Fibroblast of pulmonary artery (primary cell): Measurements from ENCODE around the gene PAX1.

Source experiments
- DNase-seq: peaks from one replicate; pipeline ENCODE4 v3.0.0-alpha.2; 2010; ENCODE audit warnings: low read depth
- H3K4me3 ChIP-seq: replicated peaks from 2 replicates; pipeline ENCODE4 v1.5.1; 2011; ENCODE audit warnings: low read depth, mild to moderate bottlenecking, control low read depth, low read length, moderate library complexity
- TF ChIP-seq, protein P1 (sequence below): IDR thresholded peaks from 2 replicates; pipeline ENCODE4 v1.5.1; 2011; ENCODE audit warnings: mild to moderate bottlenecking, control low read depth, low read length, inconsistent platforms; ENCODE audit errors: missing control alignments

Gene PAX1

DNA sequence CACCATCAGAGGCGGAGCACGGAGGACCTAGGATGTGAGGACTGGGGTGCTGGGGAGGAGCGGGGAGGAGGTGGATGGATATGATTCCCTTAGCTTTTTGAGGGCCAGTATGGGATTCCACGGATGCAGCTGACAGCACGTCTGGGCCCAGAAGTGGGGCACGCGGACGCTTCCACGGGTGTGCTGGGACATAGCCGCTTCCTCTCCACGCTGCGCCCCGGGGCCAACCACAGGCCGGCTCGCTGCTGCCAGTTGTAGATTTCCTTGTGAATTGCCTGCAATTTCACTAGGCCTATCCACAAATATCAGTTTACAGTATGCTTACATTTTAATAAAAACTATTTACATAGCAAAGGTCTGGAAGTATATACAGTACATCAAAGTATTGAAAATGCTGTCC lies 23.9 kb downstream of the PAX1 start:
- TF ChIP-seq, protein P1, sequence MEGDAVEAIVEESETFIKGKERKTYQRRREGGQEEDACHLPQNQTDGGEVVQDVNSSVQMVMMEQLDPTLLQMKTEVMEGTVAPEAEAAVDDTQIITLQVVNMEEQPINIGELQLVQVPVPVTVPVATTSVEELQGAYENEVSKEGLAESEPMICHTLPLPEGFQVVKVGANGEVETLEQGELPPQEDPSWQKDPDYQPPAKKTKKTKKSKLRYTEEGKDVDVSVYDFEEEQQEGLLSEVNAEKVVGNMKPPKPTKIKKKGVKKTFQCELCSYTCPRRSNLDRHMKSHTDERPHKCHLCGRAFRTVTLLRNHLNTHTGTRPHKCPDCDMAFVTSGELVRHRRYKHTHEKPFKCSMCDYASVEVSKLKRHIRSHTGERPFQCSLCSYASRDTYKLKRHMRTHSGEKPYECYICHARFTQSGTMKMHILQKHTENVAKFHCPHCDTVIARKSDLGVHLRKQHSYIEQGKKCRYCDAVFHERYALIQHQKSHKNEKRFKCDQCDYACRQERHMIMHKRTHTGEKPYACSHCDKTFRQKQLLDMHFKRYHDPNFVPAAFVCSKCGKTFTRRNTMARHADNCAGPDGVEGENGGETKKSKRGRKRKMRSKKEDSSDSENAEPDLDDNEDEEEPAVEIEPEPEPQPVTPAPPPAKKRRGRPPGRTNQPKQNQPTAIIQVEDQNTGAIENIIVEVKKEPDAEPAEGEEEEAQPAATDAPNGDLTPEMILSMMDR, result no peak
- DNase-seq, result no peak
- H3K4me3 ChIP-seq, result no peak overlapping the region

DNA sequence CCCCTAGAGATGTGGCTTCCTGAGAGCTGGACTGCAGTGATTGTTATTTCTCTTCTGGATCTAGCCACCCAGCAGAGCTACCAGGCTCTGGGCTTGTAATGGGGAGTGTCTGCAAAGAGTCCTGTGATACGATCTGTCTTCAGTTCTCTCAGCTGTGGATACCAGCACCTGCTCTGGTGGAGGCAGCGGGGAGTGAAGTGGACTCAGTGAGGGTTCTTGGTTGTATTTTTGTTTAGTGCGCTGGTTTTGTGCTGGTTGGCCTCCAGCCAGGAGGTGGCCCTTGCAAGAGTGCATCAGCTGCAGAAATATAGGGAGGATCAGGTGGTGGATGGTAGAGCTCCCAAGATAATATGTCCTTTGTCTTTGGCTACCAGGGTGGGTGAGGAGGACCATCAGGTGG lies 33.7 kb downstream of the PAX1 start:
- TF ChIP-seq, protein P1, result no peak
- no peak overlapping the region for H3K4me3 ChIP-seq
- DNase-seq, result no peak

DNA sequence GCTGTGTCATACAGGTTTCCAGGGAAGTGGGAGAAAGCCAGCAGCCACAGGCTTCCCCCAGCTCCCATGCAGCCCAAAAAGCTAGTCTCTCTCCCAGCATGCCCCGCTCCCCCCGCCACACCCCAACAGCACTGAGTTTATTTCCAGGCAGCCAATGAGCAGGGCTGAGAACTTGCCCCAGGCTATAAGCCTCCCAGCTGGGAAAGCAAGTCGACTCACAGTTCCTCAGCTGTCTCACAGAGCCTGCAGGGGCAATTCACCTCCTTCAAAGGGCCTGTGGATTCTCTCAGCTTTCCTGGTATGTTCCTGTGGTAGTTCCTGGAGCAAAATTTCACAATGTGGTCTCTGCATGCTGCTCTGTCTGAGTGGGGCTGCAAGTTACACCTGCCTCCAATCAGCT lies 34.2 kb downstream of the PAX1 start:
- DNase-seq, result no peak
- no peak overlapping the region for H3K4me3 ChIP-seq
- TF ChIP-seq, protein P1, result no peak

DNA sequence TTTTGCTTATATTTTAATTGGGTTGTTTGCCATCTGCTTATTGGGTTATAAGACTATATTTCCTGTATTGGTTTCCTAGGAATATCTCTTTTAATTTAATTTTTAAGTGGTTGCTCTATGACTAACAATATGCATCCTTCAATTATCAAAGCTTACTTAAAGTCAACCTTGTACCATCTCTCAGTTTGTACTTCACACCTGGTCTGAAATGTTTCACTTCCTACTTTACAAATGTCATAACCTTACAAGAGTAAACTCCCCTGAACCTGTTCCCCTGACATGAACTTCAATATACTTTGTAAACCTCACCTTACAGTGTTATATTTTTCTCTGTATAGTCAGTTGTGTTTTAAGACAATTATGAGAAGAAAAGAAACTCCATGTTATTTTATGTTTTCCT lies 35.8 kb downstream of the PAX1 start:
- H3K4me3 ChIP-seq, result no peak overlapping the region
- TF ChIP-seq, protein P1, result no peak
- no peak for DNase-seq

DNA sequence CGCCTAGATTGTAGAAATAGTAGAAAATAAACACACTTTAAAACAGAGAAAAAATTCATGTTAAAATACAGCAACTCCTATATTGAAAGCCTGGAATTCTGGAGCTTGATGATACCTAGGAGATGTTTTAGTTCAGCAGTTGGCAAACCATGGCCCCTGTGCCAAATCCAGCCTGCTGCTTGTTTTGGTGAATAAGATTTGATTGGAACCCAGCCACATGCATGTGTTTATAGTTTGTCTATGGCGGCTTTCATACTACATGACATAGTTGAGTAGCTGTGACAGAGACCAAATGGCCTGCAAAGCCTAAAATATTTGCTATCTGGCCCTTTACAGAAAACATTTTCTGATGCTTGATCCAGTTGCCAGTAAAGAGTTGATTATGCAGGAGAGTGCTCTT lies 57.2 kb downstream of the PAX1 start:
- no peak for DNase-seq
- H3K4me3 ChIP-seq, result no peak overlapping the region
- TF ChIP-seq, protein P1, result no peak

DNA sequence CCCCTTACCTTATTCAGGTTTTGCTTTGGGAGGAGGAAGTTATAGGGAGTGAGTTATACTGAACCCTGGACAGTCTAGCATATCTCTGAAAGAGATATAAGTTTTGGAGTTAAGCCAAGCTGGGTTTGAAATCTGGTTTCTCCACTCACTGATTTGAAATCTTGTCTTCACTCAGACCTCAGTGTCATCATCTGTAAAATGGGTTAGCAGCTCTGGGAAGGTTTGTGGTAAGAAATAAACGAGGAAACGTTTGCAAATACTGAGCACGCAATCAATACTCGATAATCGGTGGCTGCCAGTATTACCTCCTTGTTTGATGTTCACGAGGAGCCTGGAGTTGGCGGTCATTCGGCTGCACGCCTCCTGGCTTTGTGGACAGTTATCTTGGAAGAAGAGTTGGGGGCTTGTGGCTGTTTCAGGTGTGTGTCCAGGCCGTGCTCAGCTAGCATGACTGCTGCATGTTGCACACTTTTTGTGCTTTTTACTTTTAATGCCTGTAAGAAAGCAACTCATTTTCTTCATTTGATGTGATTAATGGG lies 61.8 kb downstream of the PAX1 start:
- TF ChIP-seq, protein P1, result no peak
- DNase-seq, result no peak
- H3K4me3 ChIP-seq, result no peak overlapping the region

DNA sequence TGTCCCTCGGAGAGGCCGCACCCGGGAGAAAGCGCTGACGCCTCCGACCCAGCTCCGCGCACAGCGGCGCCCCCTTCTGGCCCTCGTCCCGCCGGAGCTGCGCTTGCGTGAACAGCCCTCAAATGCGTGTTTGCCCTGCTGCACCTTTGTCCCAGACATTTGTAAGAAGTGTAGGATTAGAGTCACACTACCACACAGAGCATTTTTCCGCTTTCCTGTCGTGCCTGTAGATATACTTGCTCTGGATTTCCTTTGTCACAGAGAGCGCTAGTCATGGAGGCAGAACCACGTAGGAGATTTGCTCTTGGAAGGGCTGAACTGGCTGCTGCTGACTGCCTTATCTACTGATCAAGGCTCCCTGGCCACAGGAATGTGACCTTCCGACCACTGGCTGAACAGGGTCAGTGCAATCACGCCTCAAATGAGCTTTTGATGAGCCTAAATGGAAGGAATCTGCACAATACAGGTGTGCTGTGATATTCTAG lies 62.3 kb downstream of the PAX1 start:
- no peak overlapping the region for H3K4me3 ChIP-seq
- TF ChIP-seq, protein P1, result no peak
- DNase-seq, result no peak
